ENCODE data around the gene NRXN3.

The NRXN3 gene

GRCh38 chr14:78566026-78566858 is 396.1 kb downstream of the NRXN3 start:
- in situ Hi-C loops (cut with MboI; ENCODE audit: low sequenced_read_pairs) = loop anchor here (25.0 kb wide), 1 partner anchor 554 kb away; no protein-coding TSS in a partner anchor

GRCh38 chr14:78566859-78567172 is 396.6 kb downstream of the NRXN3 start:
- in situ Hi-C loops (cut with MboI; ENCODE audit: low sequenced_read_pairs) = loop anchor here (25.0 kb wide), 1 partner anchor 555 kb away; no protein-coding TSS in a partner anchor

- in situ Hi-C loops (cut with MboI; ENCODE audit: low sequenced_read_pairs) = loop anchor here (25.0 kb wide), 1 partner anchor 555 kb away; no protein-coding TSS in a partner anchor
Observed at GRCh38 chr14:78567343-78567742, 397.2 kb downstream of the NRXN3 start.

GRCh38 chr14:78573736-78574135 is 403.6 kb downstream of the NRXN3 start:
- in situ Hi-C loops (cut with MboI; ENCODE audit: low sequenced_read_pairs) = loop anchor here (25.0 kb wide), 1 partner anchor 561 kb away; no protein-coding TSS in a partner anchor

- in situ Hi-C loops (cut with MboI; ENCODE audit: low sequenced_read_pairs) = no loop called here
Observed at GRCh38 chr14:78576437-78577166, 406.4 kb downstream of the NRXN3 start.

GRCh38 chr14:78581229-78581628 is 411.1 kb downstream of the NRXN3 start:
- in situ Hi-C loops (cut with MboI; ENCODE audit: low sequenced_read_pairs) = no loop called here

- in situ Hi-C loops (cut with MboI; ENCODE audit: low sequenced_read_pairs) = no loop called here
Observed at GRCh38 chr14:78586681-78587080, 416.5 kb downstream of the NRXN3 start.

GRCh38 chr14:78588906-78589305 is 418.7 kb downstream of the NRXN3 start:
- in situ Hi-C loops (cut with MboI; ENCODE audit: low sequenced_read_pairs) = no loop called here

GRCh38 chr14:78592616-78593219 is 422.5 kb downstream of the NRXN3 start:
- in situ Hi-C loops (cut with MboI; ENCODE audit: low sequenced_read_pairs) = no loop called here

- in situ Hi-C loops (cut with MboI; ENCODE audit: low sequenced_read_pairs) = no loop called here
Observed at GRCh38 chr14:78593949-78594348, 423.8 kb downstream of the NRXN3 start.

GRCh38 chr14:78595797-78596196 is 425.6 kb downstream of the NRXN3 start:
- in situ Hi-C loops (cut with MboI; ENCODE audit: low sequenced_read_pairs) = no loop called here

GRCh38 chr14:78598046-78598920 is 428.1 kb downstream of the NRXN3 start:
- in situ Hi-C loops (cut with MboI; ENCODE audit: low sequenced_read_pairs) = no loop called here

- in situ Hi-C loops (cut with MboI; ENCODE audit: low sequenced_read_pairs) = no loop called here
Observed at GRCh38 chr14:78605025-78605762, 435.0 kb downstream of the NRXN3 start.

- in situ Hi-C loops (cut with MboI; ENCODE audit: low sequenced_read_pairs) = no loop called here
Observed at GRCh38 chr14:78605897-78606500, 435.8 kb downstream of the NRXN3 start.

- in situ Hi-C loops (cut with MboI; ENCODE audit: low sequenced_read_pairs) = no loop called here
Observed at GRCh38 chr14:78608998-78609787, 439.0 kb downstream of the NRXN3 start.

GRCh38 chr14:78610994-78611393 is 440.8 kb downstream of the NRXN3 start:
- in situ Hi-C loops (cut with MboI; ENCODE audit: low sequenced_read_pairs) = no loop called here

- in situ Hi-C loops (cut with MboI; ENCODE audit: low sequenced_read_pairs) = no loop called here
Observed at GRCh38 chr14:78611796-78612571, 441.8 kb downstream of the NRXN3 start.

GRCh38 chr14:78612666-78613065 is 442.5 kb downstream of the NRXN3 start:
- in situ Hi-C loops (cut with MboI; ENCODE audit: low sequenced_read_pairs) = no loop called here

Measured in HL-60/S4 treated with phorbol 12-myristate 13-acetate at 8.2 ng/mL for 4 days and 3 days (cell line).